Measurements from ENCODE around the gene S100A7A.

- TF ChIP-seq CTCF (IDR thresholded peaks at IDR 0.05) (no peak), POLR2AphosphoS5 (IDR thresholded peaks at IDR 0.05) (no peak)
Observed at GRCh38 chr1:153447498-153448170, 31.3 kb downstream of the S100A7A start.
